Breast epithelium (tissue), 3 donors: ENCODE data around the gene MYRF.

ENCODE experiments used
- CTCF ChIP-seq, 3 donors: fragments of 450-650 bp; IDR thresholded peaks; one replicate each; pipeline ENCODE4 v1.5.1; 2016 to 2017; ENCODE audit warnings: antibody characterized with exemption in 3 of 3, mild to moderate bottlenecking in 3 of 3, moderate library complexity in 3 of 3
- POLR2A ChIP-seq: fragments of 450-650 bp; IDR thresholded peaks from one replicate; pipeline ENCODE4 v1.6.1; 2016; ENCODE audit warnings: antibody characterized with exemption, mild to moderate bottlenecking, moderate library complexity
- POLR2AphosphoS5 ChIP-seq, 3 donors: sonication (generic); formaldehyde crosslinking; IDR thresholded peaks; one replicate each; pipeline ENCODE4 v1.6.1; 2017; ENCODE audit warnings: antibody characterized with exemption in 3 of 3

GRCh38 chr11:61731952-61732675, 20.3 kb upstream of the MYRF start:
- TF ChIP-seq POLR2A (no peak), CTCF (IDR thresholded peaks at IDR 0.05) (no peak), POLR2AphosphoS5 (IDR thresholded peaks at IDR 0.05) (no peak)
